GM19193 (cell line): Measurements from ENCODE around the gene FAM221A.

ENCODE experiments used
- POLR2A ChIP-seq: IDR thresholded peaks from 4 replicates; pipeline ENCODE4 v1.6.1; 2011; ENCODE audit not compliant: insufficient read depth, insufficient read length; ENCODE audit errors: extremely low read depth

FAM221A gene, protein sequence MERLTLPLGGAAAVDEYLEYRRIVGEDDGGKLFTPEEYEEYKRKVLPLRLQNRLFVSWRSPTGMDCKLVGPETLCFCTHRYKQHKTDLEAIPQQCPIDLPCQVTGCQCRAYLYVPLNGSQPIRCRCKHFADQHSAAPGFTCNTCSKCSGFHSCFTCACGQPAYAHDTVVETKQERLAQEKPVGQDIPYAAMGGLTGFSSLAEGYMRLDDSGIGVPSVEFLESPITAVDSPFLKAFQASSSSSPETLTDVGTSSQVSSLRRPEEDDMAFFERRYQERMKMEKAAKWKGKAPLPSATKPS

DNA sequence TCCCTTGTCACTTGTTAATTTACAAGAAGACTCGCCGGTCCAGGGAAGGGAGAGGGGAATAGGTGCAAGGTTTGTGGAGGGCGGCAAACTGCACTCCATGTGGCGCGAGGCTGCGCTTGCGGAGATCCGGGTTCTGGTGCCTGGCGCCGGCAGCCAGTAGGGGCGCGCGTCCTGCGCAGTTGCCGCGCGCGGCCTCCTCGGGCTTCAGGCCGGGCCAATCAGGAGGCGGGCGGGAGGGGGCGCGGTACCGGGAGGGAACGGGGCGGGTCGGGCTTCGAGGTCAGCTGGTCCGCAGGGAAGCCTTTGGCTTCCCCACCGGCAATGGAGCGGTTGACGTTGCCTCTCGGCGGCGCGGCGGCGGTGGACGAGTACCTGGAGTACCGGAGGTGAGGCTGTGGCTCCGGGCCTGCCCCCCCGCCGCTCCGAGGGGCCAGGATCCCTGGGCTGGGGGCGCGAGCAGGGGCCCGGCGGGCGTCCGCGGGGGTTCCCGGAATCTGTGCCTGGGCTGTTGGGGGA is at the start of gene FAM221A:
Gene FAM221A, plus strand, starts transcription at position 302 of the 516 bp plus-strand sequence. Its CDS starts 20 bp downstream, at position 322.
- peak; percentile 55 for TF ChIP-seq POLR2A

- TF ChIP-seq POLR2A = no peak
Observed at GRCh38 chr7:23633417-23633816, 46.6 kb upstream of the FAM221A start.

- no peak for TF ChIP-seq POLR2A
Observed at GRCh38 chr7:23645822-23646221, 34.2 kb upstream of the FAM221A start.

DNA sequence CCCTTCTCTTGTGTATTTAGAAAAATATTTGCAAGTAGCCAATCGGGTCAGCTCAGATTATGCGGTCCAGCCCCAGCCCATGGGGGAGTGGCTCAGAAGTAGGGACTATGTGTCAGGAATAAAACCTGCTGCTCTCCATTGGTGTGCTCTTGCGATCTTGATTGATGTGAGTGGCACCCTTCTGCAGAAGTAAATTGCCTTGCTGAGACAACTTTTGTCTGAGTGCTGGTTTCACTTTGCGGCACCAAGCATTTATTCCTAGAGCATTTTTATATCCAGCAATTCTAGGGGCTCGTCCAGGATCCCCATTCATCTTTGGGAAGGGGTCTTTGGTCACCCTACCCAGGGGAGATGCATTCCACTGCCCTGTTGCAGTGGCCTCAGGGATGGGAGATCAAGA is 26.1 kb upstream of the FAM221A start:
- no peak for TF ChIP-seq POLR2A

DNA sequence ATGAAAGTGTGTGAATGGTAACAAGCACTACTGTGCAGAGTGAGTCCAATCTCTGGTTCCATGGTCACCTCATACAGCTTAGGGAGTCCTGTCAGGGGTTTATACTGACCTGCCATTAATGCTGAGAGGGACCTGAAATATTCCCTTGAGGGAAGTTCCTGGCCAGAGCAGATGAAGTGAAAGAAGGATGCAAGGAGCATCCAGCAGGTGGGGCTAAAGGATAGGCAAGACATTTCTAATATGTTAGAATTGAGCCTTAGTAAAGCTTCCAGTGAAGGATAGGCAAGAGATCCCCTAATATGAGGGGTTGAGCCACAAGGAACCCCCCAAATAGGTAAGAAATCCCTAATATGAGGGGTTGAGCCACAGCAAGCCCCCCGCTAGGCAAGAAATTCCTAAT is 25.5 kb upstream of the FAM221A start:
- no peak for TF ChIP-seq POLR2A

- no peak for TF ChIP-seq POLR2A
Observed at GRCh38 chr7:23655433-23655832, 24.6 kb upstream of the FAM221A start.

DNA sequence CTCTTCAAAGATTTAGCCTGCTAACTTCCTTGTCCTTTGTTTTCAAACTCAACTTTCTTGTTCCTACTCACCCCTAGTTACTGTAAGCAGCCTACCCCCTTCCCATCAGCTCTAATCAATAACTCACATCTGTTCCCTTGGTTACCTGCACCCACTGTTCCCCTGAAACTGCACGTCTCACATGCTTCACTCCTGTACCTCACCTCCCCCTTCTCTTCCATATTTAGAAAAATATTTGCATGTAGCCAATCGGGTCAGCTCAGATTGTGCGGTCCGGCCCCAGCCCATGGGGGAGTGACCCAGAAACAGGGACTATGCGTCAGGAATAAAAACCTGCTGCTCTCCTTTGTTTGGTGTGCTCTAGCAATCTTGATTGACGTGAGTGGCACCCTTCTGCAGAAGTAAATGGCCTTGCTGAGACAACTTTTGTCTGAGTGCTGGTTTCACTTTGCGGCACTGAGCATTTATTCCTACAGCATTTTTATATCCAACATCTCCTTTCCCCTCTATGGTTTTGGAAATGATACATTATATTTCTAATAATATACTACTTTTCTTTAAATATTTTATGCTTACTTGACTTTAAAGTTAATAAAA is 21.1 kb upstream of the FAM221A start:
- no peak for TF ChIP-seq POLR2A

- no peak for TF ChIP-seq POLR2A
Observed at GRCh38 chr7:23661385-23661784, 18.6 kb upstream of the FAM221A start.

GRCh38 chr7:23662124-23662983 is 17.6 kb upstream of the FAM221A start:
- TF ChIP-seq POLR2A = no peak

DNA sequence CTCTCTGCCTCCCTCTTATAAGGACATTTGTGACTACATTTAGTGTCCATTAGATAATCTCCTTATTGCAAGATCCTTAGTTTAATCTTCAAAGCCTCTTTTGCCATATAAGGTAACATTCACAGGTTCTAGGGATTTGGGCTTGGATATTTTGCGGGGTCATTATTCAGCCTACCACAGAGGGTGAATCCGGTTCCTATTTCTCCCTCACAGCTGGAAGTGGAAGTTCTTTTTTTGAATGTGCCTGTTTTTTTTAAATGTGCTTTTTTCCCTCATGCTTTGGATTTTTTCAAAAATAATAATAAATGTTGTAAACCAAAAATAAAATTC is 17.1 kb upstream of the FAM221A start:
- no peak for TF ChIP-seq POLR2A

GRCh38 chr7:23664122-23664521 is 15.9 kb upstream of the FAM221A start:
- no peak for TF ChIP-seq POLR2A

- TF ChIP-seq POLR2A = no peak
Observed at GRCh38 chr7:23672033-23672432, 8.0 kb upstream of the FAM221A start.

DNA sequence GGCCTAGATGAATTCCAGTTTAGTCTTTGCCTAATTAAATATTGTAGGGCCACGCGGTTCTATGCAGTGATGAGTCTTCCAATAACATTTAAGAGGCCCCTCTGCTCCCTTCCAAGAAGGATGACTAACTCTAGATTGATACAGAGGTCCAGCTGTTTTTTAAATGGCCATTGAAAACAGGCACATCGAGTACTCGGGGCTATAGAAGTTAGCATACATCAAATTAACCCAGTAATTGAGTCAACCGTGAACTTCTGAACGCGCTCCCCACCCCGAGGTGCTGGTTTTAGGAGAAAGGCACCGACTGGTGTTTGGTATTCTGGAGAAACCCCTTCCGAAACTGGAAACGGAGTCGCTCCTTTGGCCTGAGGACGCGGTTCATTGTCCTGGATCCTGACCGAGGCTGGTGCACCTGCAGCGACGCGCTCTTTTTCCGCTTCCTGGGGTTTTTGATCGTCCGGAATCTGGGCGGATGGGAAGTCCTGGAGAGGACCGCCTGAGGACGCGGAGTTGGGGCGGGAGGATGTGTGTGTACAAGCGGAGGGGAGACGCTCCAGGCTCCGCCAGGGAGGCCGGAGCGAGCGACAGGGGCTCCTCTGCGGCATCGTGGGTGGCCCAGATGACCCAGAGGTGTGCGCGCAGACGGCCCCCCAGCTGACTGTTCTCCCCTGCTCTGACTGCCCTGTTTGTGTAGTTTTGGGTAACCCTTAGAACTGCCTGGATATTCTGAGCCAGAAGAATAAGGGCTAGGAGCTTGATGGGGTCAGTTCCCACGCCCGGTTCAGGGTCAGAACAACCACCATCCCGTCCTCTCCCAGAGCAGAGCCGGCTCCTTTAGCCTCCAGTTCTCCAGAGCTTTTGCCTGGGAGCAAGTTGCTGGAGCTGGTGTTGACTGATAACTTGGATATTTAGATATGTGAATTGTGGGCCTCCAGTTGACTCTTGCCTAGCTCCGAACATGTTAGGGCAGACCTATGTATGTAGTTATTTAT is 711 bp downstream of the FAM221A start:
- no peak for TF ChIP-seq POLR2A

DNA sequence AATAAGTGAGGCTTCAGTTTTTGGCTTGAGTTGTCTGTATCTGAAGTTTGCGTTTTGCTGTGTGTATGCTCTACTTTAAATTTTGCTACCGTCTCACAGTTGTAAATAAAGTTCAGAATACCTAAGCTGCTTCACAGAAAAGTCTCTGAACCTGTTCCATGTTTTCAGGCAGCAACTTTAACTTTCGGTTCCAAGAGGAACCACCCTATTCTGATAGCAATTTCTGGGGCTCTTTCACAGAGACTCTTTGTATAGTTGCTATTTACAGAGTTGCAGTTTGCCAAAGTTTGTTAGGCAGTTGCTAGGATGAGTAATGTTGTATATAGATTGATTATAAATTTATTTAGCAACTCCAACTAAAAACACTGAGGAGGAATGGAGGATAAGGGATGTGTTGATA is 5.7 kb downstream of the FAM221A start:
- no peak for TF ChIP-seq POLR2A
